ENCODE data around the gene EPHA6.
"Not testable (repeated sequence)": the region's sequence is repeated elsewhere in the genome, so short reads cannot be mapped to it uniquely, and the experiment has no call there.

The EPHA6 gene

DNA sequence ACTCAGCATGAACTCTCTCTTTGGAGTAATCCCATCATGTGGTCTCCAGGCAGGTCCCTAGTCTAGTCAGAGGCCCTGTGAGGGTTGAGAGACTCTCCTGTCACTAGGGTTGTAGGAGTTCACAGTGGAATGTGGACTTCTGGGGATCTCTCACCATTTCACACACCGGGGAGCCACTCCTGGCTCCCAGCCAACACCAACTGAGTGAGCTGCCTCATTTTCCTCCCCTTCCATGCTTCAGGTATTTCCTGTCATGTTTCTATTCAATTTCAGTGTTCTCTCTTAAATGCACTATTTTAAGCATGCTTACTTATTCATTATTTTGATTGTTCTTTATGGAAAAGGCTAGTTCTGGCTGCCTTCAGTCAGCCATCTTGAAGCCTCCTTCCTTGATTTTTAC lies 482.6 kb downstream of the EPHA6 start:
- DNase-seq: no peak

DNA sequence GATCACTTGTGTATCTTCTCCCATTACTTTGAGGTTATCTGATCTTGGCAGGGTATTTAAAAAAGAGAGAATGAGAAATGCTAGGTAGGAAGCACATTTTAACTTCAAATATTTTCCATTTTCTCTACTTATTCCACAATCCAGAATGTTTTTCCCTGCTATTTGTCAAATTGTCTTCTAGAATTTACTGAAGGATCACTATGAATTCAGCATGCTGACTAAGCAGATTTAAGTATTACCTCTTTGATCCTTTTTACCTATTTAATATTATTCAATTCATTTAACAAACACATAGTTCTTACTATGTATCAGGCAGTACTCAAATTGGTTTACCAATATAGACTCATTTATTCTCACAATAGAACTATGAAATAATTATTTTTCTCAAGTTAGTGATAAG lies 486.7 kb downstream of the EPHA6 start:
- no peak for DNase-seq

DNA sequence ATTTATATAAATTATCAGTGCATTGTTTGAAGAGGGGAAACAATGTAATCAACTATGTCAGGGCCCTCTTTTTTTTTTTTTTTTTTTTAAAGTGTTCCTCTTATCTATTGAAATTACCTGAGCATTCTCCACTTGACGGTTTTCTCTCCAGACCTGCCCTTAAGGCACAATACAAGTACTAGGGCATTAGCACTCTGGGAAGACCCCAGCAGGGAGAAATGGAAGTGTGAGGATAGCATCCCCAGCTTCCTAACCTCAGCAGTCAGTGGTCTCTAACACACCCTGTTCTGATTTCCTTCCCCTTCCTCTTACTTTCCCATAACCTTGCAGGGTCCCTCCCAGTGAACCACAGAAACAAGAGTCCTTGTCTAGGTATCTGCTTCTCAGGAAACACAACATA lies 491.8 kb downstream of the EPHA6 start:
- DNase-seq: no peak

DNA sequence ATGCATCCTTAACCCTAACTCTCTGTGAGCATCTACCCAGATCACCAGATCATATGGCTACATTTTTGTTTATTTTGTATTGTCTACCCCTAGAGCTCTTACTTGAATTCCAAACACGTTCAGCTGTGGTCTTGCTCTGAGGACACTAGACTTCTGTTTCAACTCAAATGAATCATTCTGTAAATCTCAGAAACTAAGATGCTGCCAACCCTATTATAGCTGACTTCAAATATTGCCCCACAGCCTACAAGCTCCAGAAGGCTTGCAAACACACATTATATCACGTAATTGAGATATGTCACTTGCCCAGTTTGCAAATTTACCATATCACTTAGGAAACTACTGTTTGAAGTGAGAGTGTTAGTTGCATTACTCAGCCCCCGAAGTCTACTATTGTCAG lies 524.0 kb downstream of the EPHA6 start:
- no peak for DNase-seq

GRCh38 chr3:97340940-97341339 lies 526.5 kb downstream of the EPHA6 start:
- DNase-seq: no peak

DNA sequence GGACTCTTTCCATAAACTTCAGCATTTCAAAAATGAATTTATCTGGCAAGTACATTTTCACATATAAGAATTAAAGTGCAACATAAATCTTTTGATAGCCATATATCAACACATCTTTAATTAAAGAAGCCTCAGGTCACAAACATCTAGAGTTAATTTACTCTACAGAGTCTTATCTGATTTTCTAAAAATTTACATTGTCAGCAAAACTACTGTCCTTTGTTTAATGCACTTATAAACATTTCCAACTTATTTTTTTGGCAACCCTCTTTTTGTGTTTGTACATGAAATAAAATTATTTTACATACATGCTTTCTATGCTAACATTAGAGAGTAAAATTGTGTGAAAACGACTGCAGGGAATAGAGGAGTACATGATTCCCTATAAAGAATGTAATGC lies 533.4 kb downstream of the EPHA6 start:
- DNase-seq: no peak

DNA sequence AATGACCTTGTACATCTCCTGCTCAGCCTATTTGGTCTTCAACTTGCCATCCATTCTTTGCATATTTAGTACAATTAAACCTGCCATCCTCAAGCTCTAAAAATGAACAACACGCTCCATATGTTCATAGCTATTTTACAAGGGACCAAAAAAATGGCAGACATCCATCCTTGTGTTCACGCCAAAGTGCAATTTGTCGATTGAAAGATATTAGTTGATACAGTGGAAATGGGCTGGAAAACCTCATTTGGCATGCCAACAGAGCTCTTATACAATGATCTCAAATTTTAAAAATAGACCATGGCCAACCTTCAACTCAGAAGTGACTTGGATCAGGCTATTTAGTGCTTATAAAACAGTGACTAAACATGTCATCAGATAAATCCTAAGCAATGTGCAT lies 536.6 kb downstream of the EPHA6 start:
- DNase-seq: no peak

GRCh38 chr3:97353176-97353575 lies 538.8 kb downstream of the EPHA6 start:
- DNase-seq: no peak

DNA sequence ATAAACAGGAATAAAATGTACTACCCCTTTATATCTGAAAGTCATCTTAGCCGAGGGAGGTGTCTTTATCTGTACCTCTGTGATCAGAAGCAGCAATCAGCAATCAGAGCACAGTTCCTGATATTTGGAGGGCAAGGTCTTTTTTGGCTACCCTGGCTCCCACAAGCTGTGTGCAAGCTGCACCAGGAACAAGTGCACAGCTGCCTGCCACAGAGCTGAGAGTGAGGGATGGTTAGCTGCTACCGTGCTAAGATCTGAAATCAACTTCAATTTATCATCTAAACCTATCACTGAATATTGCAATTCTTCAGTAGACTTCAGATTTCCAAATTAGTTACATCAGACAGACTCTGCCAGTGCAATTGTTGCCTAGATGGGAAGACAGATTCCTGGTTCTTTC lies 545.6 kb downstream of the EPHA6 start:
- no peak for DNase-seq

DNA sequence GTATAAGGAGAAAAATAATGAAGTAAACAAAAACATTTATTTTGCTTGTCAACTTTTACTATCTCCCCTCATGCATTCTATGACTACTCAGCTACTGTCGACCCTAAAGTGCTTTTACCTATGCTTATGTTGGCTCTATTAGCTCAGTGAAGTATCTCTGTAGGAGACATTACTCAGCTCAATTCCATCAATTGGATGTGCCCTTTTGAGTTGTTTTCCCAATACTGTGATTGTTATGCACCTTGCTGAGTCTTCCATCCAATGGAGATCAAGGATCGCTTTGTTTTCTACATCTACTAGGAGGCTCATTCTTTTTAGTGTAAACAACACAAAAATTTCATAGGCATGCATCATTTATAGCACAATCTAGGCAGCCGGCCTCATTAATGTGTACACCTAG lies 546.4 kb downstream of the EPHA6 start:
- no peak for DNase-seq

- no peak for DNase-seq
Measured at GRCh38 chr3:97384583-97384982, 570.2 kb downstream of the EPHA6 start.

- no peak for DNase-seq
Measured at GRCh38 chr3:97388774-97389173, 574.4 kb downstream of the EPHA6 start.

GRCh38 chr3:97389936-97390335 lies 575.5 kb downstream of the EPHA6 start:
- no peak for DNase-seq

DNA sequence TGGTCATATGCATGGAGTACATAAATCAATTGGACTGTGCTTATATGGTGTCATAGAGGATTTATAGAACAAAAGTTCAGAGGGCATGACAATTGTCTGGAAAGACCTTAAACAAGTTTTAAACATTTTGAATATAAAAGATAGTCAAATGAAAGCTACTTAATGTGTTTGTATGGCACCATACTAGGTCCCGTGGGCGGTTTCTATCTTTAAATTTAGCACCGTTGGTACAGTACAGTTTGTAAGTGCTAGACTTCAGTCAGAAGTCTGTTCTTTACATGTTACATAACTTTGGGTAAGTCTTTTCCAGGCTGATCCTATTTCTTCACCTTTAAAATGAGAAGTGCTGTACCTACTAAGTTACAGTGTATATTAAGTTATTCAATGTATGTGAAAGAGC lies 576.8 kb downstream of the EPHA6 start:
- no peak for DNase-seq

- no peak for DNase-seq
Measured at GRCh38 chr3:97409612-97410011, 595.2 kb downstream of the EPHA6 start.

- DNase-seq: no peak
Measured at GRCh38 chr3:97421565-97421964, 607.2 kb downstream of the EPHA6 start.

- no peak for DNase-seq
Measured at GRCh38 chr3:97425002-97425401, 610.6 kb downstream of the EPHA6 start.

GRCh38 chr3:97430601-97431000 lies 616.2 kb downstream of the EPHA6 start:
- DNase-seq: no peak

DNA sequence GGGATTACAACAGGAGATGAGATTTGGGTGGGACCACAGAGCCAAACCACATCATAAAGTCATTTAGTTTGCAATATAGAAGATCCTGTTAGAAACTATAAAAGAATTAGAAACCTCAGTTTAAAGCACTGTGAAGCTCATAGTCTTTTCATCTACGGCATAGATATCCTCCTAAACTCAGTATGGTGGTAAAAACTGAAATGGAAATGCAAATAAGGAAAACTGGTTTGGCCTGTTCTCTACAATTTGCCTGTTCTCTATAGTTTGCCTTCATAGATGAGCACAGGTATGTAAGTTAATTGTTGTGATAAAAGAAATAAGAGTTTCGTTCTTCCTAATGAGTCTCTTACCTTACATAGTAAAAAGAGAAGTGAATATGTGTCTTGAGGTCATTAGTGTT lies 618.5 kb downstream of the EPHA6 start:
- no peak for DNase-seq

- DNase-seq: no peak
Measured at GRCh38 chr3:97438131-97438530, 623.7 kb downstream of the EPHA6 start.

- DNase-seq: no peak
Measured at GRCh38 chr3:97439373-97439772, 625.0 kb downstream of the EPHA6 start.

- no peak for DNase-seq
Measured at GRCh38 chr3:97464035-97464434, 649.6 kb downstream of the EPHA6 start.

- DNase-seq: no peak
Measured at GRCh38 chr3:97470481-97470880, 656.1 kb downstream of the EPHA6 start.

GRCh38 chr3:97479740-97480139 lies 665.3 kb downstream of the EPHA6 start:
- DNase-seq: no peak

GRCh38 chr3:97480696-97481289 lies 666.4 kb downstream of the EPHA6 start:
- DNase-seq: not testable (repeated sequence)

GRCh38 chr3:97481416-97481815 lies 667.0 kb downstream of the EPHA6 start:
- DNase-seq: no peak
